Uterus (tissue), 4 donors: ENCODE data around the gene MAGI3. TPM values are rescaled to one million over a fixed set of nuclear protein-coding genes. Genes with fewer than 3 reads are reported as not detected.

ENCODE experiments used
- DNase-seq, 2 donors: peaks; one replicate each; pipeline ENCODE4 v3.0.0-alpha.2; 2019 to 2020
- H3K27ac ChIP-seq, 2 donors: fragments of 200-600 bp; sonication (generic); 1 replicate in 1 of 2; 2 replicates in 1 of 2; pipeline ENCODE4 v1.5.1; 2016 to 2018
- H3K27me3 ChIP-seq, 2 donors: fragments of 200-600 bp; sonication (generic); one replicate each; pipeline ENCODE4 v1.5.1; 2018 to 2019; ENCODE audit warnings: control low read depth in 1 of 2
- H3K36me3 ChIP-seq, 2 donors: fragments of 200-600 bp; sonication (generic); one replicate each; pipeline ENCODE4 v1.5.1; 2019; ENCODE audit warnings: control low read depth in 1 of 2
- H3K4me1 ChIP-seq, 2 donors: fragments of 200-600 bp; sonication (generic); one replicate each; pipeline ENCODE4 v1.5.1; 2018 to 2019; ENCODE audit warnings: control low read depth in 1 of 2
- H3K4me3 ChIP-seq, 2 donors: fragments of 200-600 bp; sonication (generic); 1 replicate in 1 of 2; 2 replicates in 1 of 2; pipeline ENCODE4 v1.5.1; 2018 to 2019; ENCODE audit warnings: mild to moderate bottlenecking in 1 of 2
- H3K9me3 ChIP-seq, 2 donors: fragments of 200-600 bp; sonication (generic); one replicate each; pipeline ENCODE4 v1.5.1; 2019; ENCODE audit warnings: control low read depth in 1 of 2
- CTCF ChIP-seq, 4 experiments: fragments of 200-600 bp in 2 of 4; fragments of 450-650 bp in 2 of 4; sonication (generic) in 2 of 4; IDR thresholded peaks; one replicate each; pipeline ENCODE4 v1.5.1; 2016 to 2019; ENCODE audit warnings: antibody characterized with exemption in 4 of 4, mild to moderate bottlenecking in 2 of 4, moderate library complexity in 1 of 4
- POLR2A ChIP-seq, 2 donors: fragments of 450-650 bp; IDR thresholded peaks; one replicate each; pipeline ENCODE4 v1.6.1; 2016; ENCODE audit warnings: antibody characterized with exemption in 2 of 2, mild to moderate bottlenecking in 1 of 2, moderate library complexity in 1 of 2
- intact Hi-C: fragments of 100-400 bp; cut with DNase I; formaldehyde crosslinking; loops from one replicate; pipeline ENCODE4 v1.15.1; 2023; ENCODE audit warnings: low total_unique reads
- total RNA-seq, 4 donors: library from RNA; depleted of rRNA in 3 of 4; stranded (reverse); fragments of >200 nt in 3 of 4; gene quantifications; one replicate each; pipeline versions ENCODE4 v1.1.0 to v1.2.4, GENCODE V29; 2014 to 2023
- donor health status: DM: yes; HTN: yes; CAD: no.

The MAGI3 gene
- total RNA-seq, 4 donors from 2014 or later = 12.4 to 37.5 (median 26.4) TPM

GRCh38 chr1:113653741-113654140 is 263.4 kb downstream of the MAGI3 start:
- Histone ChIP-seq H3K4me3 (no peak overlapping the region), H3K27me3 (no peaks in the 10 kb centered on the region), H3K4me1 (no peaks in the 10 kb centered on the region), H3K9me3 (no peaks in the 10 kb centered on the region), H3K36me3 (no peaks in the 10 kb centered on the region), H3K27ac (no peak overlapping the region)
- DNase-seq = no peak
- intact Hi-C loops = no loop called here
- TF ChIP-seq POLR2A (IDR thresholded peaks at IDR 0.05) = no peak
- TF ChIP-seq CTCF (IDR thresholded peaks at IDR 0.05) = no peak

- Histone ChIP-seq H3K36me3 (no peaks in the 10 kb centered on the region), H3K4me3 (no peak overlapping the region), H3K27ac (no peak overlapping the region), H3K27me3 (no peaks in the 10 kb centered on the region), H3K4me1 (no peaks in the 10 kb centered on the region), H3K9me3 (no peaks in the 10 kb centered on the region)
- intact Hi-C loops = no loop called here
- no peak for DNase-seq
- no peak for TF ChIP-seq POLR2A (IDR thresholded peaks at IDR 0.05)
- TF ChIP-seq CTCF (IDR thresholded peaks at IDR 0.05) = no peak
Observed at GRCh38 chr1:113654883-113655282, 264.6 kb downstream of the MAGI3 start.

- Histone ChIP-seq H3K4me3 (no peak overlapping the region), H3K4me1 (no peaks in the 10 kb centered on the region), H3K9me3 (no peaks in the 10 kb centered on the region), H3K36me3 (no peaks in the 10 kb centered on the region), H3K27ac (peak overlapping the region in 1 of 2 donors; percentile 19), H3K27me3 (no peaks in the 10 kb centered on the region)
- intact Hi-C loops = no loop called here
- DNase-seq = no peak
- TF ChIP-seq POLR2A (IDR thresholded peaks at IDR 0.05) = no peak
- no peak for TF ChIP-seq CTCF (IDR thresholded peaks at IDR 0.05)
Observed at GRCh38 chr1:113657126-113657525, 266.8 kb downstream of the MAGI3 start.

GRCh38 chr1:113657556-113658063 is 267.3 kb downstream of the MAGI3 start:
- intact Hi-C loops = no loop called here
- Histone ChIP-seq H3K27me3 (no peaks in the 10 kb centered on the region), H3K27ac (peak overlapping the region in 1 of 2 donors; percentile 19), H3K36me3 (no peaks in the 10 kb centered on the region), H3K4me3 (no peak overlapping the region), H3K9me3 (no peaks in the 10 kb centered on the region), H3K4me1 (no peaks in the 10 kb centered on the region)
- TF ChIP-seq CTCF (IDR thresholded peaks at IDR 0.05) (no peak), POLR2A (IDR thresholded peaks at IDR 0.05) (no peak)
- DNase-seq = no peak

- Histone ChIP-seq H3K36me3 (no peaks in the 10 kb centered on the region), H3K27me3 (no peaks in the 10 kb centered on the region), H3K27ac (peak overlapping the region; percentile 40 to 60), H3K4me1 (no peaks in the 10 kb centered on the region), H3K9me3 (no peaks in the 10 kb centered on the region), H3K4me3 (no peak overlapping the region)
- no peak for TF ChIP-seq CTCF (IDR thresholded peaks at IDR 0.05)
- no peak for TF ChIP-seq POLR2A (IDR thresholded peaks at IDR 0.05)
- no peak for DNase-seq
- intact Hi-C loops = no loop called here
Observed at GRCh38 chr1:113659035-113659434, 268.7 kb downstream of the MAGI3 start.
